ENCODE measurements around the gene ST6GALNAC3.

ST6GALNAC3 gene

DNA sequence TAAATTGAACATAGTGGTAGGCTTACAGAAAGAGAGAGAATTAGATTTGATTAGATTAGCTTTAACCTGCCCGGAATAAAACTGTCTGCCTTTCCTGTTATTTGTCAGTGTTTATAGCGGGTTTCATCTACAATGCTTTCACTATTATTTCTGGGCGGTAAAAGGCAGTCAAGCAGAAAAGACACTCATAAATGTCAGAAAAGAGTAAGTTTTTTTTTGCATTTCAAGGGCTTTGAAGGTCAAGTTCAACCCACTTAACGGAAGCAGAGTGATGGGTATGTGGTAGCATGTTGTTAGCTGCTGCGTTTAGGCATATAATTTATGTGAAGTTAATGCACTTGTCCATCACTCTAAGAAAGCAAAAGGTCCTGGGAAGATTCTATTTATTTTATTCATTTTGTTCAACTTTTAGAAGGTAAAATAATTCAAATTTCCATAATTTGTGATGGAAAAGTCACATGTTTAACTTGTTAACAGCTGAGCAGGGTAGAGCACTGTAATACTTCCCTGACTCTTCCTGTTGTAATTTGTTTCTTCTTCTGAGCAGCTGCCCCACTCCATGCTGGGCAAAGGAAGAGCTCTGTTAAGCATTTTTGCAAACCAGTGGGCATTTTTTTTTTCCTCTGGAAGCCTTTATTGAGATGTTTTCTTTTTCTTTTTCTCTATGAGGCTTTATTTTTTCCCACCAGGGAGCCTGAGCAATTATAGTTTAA is 220.1 kb downstream of the ST6GALNAC3 start:
- no peak overlapping the region for H3K27ac ChIP-seq (ENCODE audit: low read depth, low read length)
- no peaks in the 10 kb centered on the region for H3K36me3 ChIP-seq (ENCODE audit: control insufficient read depth, insufficient read depth, low read length)
- no peak overlapping the region for H3K9ac ChIP-seq (ENCODE audit: low read length)
- no peaks in the 10 kb centered on the region for H3K27me3 ChIP-seq (ENCODE audit: control insufficient read depth, insufficient read depth, low read length)
- H3K4me1 ChIP-seq (ENCODE audit: control insufficient read depth, insufficient read depth, low read length): peaks cover 35% of the 10 kb centered on the region
- H3K4me3 ChIP-seq (ENCODE audit: low read depth, low read length): no peak overlapping the region
- H3K9me3 ChIP-seq (ENCODE audit: control insufficient read depth, insufficient read depth, low read depth, low read length): no peaks in the 10 kb centered on the region

DNA sequence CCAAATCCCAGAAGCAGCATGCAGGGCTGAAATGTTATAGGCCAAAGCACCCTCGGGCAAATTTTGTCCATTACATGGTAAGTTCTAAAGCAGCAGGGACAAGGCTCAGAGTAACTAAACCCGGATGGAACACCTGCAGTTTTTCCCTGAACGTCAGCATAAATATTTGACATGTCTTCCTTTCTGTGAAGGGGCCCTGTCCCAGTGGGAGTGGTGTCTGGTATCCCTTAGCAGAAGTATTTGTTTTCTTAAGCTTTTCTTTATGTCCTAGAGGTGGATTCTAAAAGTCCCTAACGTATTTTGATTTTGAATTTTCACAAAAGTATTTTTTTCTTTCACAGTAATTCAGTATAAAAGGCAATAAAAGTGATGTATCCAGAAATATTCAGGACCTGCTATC is 223.9 kb downstream of the ST6GALNAC3 start:
- Histone ChIP-seq H3K4me1 (ENCODE audit: control insufficient read depth, insufficient read depth, low read length) (peaks cover 25% of the 10 kb centered on the region), H3K9ac (ENCODE audit: low read length) (no peak overlapping the region), H3K4me3 (ENCODE audit: low read depth, low read length) (no peak overlapping the region), H3K27me3 (ENCODE audit: control insufficient read depth, insufficient read depth, low read length) (no peaks in the 10 kb centered on the region), H3K27ac (ENCODE audit: low read depth, low read length) (no peak overlapping the region), H3K9me3 (ENCODE audit: control insufficient read depth, insufficient read depth, low read depth, low read length) (no peaks in the 10 kb centered on the region), H3K36me3 (ENCODE audit: control insufficient read depth, insufficient read depth, low read length) (no peaks in the 10 kb centered on the region)

DNA sequence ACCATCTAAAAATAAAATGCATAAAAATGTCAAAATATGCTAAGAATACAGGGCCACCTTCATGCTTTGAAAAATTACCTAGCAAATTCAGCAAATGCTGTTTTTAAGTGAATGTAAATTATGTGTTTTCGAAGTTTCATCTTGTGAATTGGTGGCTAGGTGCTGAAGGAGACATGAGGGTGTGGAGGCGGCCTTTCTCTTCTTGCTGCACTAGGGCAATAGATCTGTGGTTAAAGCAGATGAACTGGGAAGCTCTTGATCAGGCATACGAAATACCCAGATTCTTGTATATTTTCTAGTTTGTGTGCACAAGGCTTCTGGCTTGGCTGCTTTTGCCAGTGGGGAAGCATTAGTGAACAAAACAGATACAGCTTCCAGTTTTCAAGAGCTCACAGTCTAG is 224.5 kb downstream of the ST6GALNAC3 start:
- Histone ChIP-seq H3K4me1 (ENCODE audit: control insufficient read depth, insufficient read depth, low read length) (peaks cover 25% of the 10 kb centered on the region), H3K9me3 (ENCODE audit: control insufficient read depth, insufficient read depth, low read depth, low read length) (no peaks in the 10 kb centered on the region), H3K36me3 (ENCODE audit: control insufficient read depth, insufficient read depth, low read length) (no peaks in the 10 kb centered on the region), H3K27me3 (ENCODE audit: control insufficient read depth, insufficient read depth, low read length) (no peaks in the 10 kb centered on the region), H3K27ac (ENCODE audit: low read depth, low read length) (no peak overlapping the region), H3K4me3 (ENCODE audit: low read depth, low read length) (no peak overlapping the region), H3K9ac (ENCODE audit: low read length) (no peak overlapping the region)

DNA sequence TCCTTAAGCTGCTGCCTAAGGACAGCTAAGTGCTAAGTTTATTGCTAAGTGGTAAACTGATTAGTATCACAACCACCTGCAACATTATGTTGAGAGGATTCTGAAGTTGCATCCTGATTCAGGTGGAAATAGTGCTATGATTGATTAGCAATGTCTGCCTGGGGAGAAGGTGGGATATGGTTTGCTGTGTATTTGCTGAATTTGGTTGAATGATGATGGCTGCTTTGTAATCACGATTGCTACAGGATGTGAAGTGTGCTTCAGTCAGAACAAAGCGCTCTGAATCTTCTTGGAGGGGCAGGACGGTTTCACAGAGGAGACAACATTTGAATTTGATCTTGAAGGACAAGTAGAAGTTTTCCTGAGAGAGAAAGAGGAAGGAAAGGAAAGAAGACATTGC is 226.0 kb downstream of the ST6GALNAC3 start:
- Histone ChIP-seq H3K27ac (ENCODE audit: low read depth, low read length) (no peak overlapping the region), H3K4me3 (ENCODE audit: low read depth, low read length) (no peak overlapping the region), H3K9me3 (ENCODE audit: control insufficient read depth, insufficient read depth, low read depth, low read length) (no peaks in the 10 kb centered on the region), H3K4me1 (ENCODE audit: control insufficient read depth, insufficient read depth, low read length) (peaks cover 14% of the 10 kb centered on the region), H3K27me3 (ENCODE audit: control insufficient read depth, insufficient read depth, low read length) (no peaks in the 10 kb centered on the region), H3K36me3 (ENCODE audit: control insufficient read depth, insufficient read depth, low read length) (no peaks in the 10 kb centered on the region), H3K9ac (ENCODE audit: low read length) (no peak overlapping the region)

DNA sequence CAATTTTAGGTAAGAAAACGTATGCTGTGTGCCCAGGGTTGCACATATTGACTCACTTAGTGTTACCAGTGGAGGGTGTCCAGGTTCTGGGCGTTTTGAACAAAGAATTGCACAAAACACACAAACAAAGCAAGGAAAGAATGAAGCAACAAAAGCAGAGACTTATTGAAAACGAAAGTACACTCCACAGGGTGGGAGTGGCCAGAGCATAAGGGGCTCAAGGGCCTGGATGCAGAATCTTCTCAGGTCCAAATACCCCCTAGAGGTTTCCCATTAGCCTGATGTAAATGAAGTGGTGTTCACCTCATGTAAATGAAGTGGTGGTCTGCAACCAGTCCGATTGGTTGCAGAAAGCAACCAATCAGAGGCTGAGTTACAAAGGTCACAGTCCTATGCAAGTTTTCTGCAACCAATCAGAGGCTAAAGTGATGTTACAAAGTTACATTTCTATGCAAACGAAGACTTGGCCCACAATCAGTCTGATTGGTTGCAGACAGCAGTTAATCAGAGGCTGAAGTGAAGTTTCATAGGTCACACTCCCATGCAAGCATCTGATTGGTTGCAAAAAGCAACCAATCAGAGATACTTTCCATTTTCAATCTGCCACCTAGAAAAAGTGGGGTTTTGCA is 228.3 kb downstream of the ST6GALNAC3 start:
- Histone ChIP-seq H3K36me3 (ENCODE audit: control insufficient read depth, insufficient read depth, low read length) (no peaks in the 10 kb centered on the region), H3K27ac (ENCODE audit: low read depth, low read length) (no peak overlapping the region), H3K9me3 (ENCODE audit: control insufficient read depth, insufficient read depth, low read depth, low read length) (no peaks in the 10 kb centered on the region), H3K9ac (ENCODE audit: low read length) (no peak overlapping the region), H3K4me3 (ENCODE audit: low read depth, low read length) (no peak overlapping the region), H3K27me3 (ENCODE audit: control insufficient read depth, insufficient read depth, low read length) (no peaks in the 10 kb centered on the region), H3K4me1 (ENCODE audit: control insufficient read depth, insufficient read depth, low read length) (peaks cover 5% of the 10 kb centered on the region)

DNA sequence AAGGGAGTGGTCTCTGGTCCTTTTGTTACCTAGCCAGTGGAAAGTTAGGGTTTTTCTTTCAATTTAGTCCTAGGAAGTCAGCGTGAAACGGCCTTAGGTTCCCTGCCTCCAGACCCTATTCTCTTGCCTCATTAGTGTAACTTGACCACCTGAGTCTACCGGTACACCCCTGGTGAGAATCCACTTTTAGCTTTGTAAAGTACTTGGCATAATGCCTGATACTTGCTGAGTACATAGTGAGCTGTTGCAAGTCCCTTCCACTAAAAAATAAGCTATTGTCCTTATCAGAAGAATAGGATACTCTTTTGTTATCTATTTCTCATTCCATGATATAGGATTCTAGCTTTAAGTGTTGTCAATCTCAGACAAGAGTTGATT is 228.8 kb downstream of the ST6GALNAC3 start:
- no peak overlapping the region for H3K27ac ChIP-seq (ENCODE audit: low read depth, low read length)
- H3K27me3 ChIP-seq (ENCODE audit: control insufficient read depth, insufficient read depth, low read length): no peaks in the 10 kb centered on the region
- no peaks in the 10 kb centered on the region for H3K9me3 ChIP-seq (ENCODE audit: control insufficient read depth, insufficient read depth, low read depth, low read length)
- H3K36me3 ChIP-seq (ENCODE audit: control insufficient read depth, insufficient read depth, low read length): no peaks in the 10 kb centered on the region
- H3K4me3 ChIP-seq (ENCODE audit: low read depth, low read length): no peak overlapping the region
- H3K9ac ChIP-seq (ENCODE audit: low read length): no peak overlapping the region
- peaks cover 4% of the 10 kb centered on the region for H3K4me1 ChIP-seq (ENCODE audit: control insufficient read depth, insufficient read depth, low read length)

DNA sequence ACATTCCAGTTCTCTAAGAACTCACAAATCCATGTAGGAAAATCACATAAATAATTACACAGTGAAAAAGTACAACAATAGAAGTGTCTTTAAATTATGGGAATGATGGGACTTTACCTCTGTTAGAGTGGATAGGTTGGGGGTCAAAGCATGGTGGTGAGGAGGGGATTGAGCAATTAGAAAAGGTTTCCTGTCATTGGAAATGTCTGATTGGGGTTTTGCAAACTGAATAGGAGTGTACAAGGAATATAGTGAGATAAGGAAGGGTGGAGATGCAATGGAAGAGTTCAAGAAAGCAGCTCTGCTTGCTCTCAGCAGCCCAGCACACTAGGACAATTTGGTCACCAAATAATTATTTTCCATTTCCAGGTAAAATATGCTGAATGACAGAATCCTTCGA is 238.8 kb downstream of the ST6GALNAC3 start:
- Histone ChIP-seq H3K27me3 (ENCODE audit: control insufficient read depth, insufficient read depth, low read length) (no peaks in the 10 kb centered on the region), H3K4me3 (ENCODE audit: low read depth, low read length) (no peak overlapping the region), H3K9ac (ENCODE audit: low read length) (no peak overlapping the region), H3K9me3 (ENCODE audit: control insufficient read depth, insufficient read depth, low read depth, low read length) (no peaks in the 10 kb centered on the region), H3K4me1 (ENCODE audit: control insufficient read depth, insufficient read depth, low read length) (peaks cover 3% of the 10 kb centered on the region; the same call in 1 of the 2 replicates), H3K36me3 (ENCODE audit: control insufficient read depth, insufficient read depth, low read length) (no peaks in the 10 kb centered on the region), H3K27ac (ENCODE audit: low read depth, low read length) (no peak overlapping the region)

DNA sequence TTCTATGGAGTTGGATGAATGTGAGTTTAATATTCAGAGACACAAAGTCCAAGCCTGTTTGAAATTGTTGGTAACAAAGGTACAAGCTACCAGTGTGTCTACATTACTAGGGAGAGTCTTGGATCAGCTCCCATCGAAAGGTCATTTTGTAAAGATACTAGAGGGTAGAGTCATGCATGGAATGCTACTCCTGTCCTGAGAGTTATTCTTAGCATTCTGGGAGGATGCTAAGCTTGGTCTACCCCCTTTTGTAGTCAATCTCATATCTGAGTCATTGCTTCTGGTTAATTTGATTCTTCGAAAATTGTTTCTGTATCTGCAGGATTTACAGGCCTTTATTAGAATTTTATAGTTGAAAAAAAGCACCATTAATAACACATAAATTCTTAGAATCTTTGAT is 240.2 kb downstream of the ST6GALNAC3 start:
- H3K9me3 ChIP-seq (ENCODE audit: control insufficient read depth, insufficient read depth, low read depth, low read length): no peaks in the 10 kb centered on the region
- H3K27me3 ChIP-seq (ENCODE audit: control insufficient read depth, insufficient read depth, low read length): no peaks in the 10 kb centered on the region
- no peak overlapping the region for H3K4me3 ChIP-seq (ENCODE audit: low read depth, low read length)
- H3K9ac ChIP-seq (ENCODE audit: low read length): no peak overlapping the region
- H3K4me1 ChIP-seq (ENCODE audit: control insufficient read depth, insufficient read depth, low read length): peaks cover 6% of the 10 kb centered on the region; the same call in 1 of the 2 replicates
- H3K36me3 ChIP-seq (ENCODE audit: control insufficient read depth, insufficient read depth, low read length): no peaks in the 10 kb centered on the region
- H3K27ac ChIP-seq (ENCODE audit: low read depth, low read length): no peak overlapping the region

DNA sequence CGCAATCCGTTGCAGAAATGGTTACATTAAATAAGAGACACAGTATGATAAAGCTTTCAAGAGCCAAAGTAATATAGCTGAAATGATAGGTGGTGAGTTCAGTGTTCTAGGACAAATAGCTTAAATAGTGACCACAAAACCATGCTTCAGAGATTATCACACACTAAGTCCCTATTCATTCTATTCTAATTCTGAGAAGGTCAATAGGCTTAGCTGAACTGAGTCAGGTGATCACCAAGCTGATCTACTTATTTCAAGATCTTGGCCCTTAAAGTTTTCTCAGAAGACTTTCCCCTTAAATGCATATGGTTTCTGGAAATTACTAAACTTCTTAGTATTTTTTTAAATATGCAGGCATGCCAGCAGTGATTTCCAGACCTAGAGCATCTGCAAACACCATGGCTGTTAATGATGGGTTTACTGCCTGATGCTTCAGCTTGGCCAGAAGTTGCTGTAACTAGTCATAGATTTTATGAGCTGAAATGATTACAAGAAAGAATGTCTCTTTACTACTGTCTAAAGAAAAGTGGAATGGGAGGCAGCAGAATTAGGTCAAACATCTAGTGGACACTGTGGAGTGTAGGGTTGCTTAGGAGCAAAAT is 242.9 kb downstream of the ST6GALNAC3 start:
- Histone ChIP-seq H3K4me1 (ENCODE audit: control insufficient read depth, insufficient read depth, low read length) (peaks cover 6% of the 10 kb centered on the region; the same call in 1 of the 2 replicates), H3K27ac (ENCODE audit: low read depth, low read length) (no peak overlapping the region), H3K27me3 (ENCODE audit: control insufficient read depth, insufficient read depth, low read length) (no peaks in the 10 kb centered on the region), H3K9me3 (ENCODE audit: control insufficient read depth, insufficient read depth, low read depth, low read length) (no peaks in the 10 kb centered on the region), H3K4me3 (ENCODE audit: low read depth, low read length) (no peak overlapping the region), H3K36me3 (ENCODE audit: control insufficient read depth, insufficient read depth, low read length) (no peaks in the 10 kb centered on the region), H3K9ac (ENCODE audit: low read length) (no peak overlapping the region)

DNA sequence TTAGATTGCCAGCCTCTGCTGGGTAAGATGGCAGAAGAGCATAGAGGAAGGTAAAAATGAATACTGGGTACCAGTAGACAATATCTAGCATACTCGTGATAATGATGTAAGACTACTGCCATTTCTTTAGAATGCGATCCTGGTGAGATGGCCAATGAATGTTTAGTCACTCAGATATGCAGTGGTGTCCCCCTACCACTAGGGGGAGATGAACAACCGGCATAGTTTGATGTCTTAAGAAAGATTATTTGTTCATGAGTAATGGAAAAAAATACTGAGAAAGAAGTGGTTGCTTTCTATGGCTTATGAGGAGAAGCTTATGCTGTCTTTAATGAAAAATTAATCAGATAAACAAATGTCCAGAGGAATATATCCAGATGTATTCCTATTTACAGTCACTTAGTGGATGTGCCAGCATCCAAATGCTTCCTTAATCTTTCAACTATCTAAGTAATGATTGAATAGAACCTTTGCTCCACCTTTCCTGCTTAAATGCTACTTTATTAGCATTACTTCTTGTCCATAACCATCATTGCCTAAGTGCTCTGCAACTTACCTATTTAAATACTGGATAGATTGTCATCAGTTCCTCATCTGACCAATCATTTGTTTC is 256.6 kb downstream of the ST6GALNAC3 start:
- no peaks in the 10 kb centered on the region for H3K9me3 ChIP-seq (ENCODE audit: control insufficient read depth, insufficient read depth, low read depth, low read length)
- H3K4me3 ChIP-seq (ENCODE audit: low read depth, low read length): no peak overlapping the region
- H3K4me1 ChIP-seq (ENCODE audit: control insufficient read depth, insufficient read depth, low read length): peaks cover 3% of the 10 kb centered on the region; the same call in 1 of the 2 replicates
- no peaks in the 10 kb centered on the region for H3K36me3 ChIP-seq (ENCODE audit: control insufficient read depth, insufficient read depth, low read length)
- no peak overlapping the region for H3K27ac ChIP-seq (ENCODE audit: low read depth, low read length)
- no peaks in the 10 kb centered on the region for H3K27me3 ChIP-seq (ENCODE audit: control insufficient read depth, insufficient read depth, low read length)
- H3K9ac ChIP-seq (ENCODE audit: low read length): no peak overlapping the region

DNA sequence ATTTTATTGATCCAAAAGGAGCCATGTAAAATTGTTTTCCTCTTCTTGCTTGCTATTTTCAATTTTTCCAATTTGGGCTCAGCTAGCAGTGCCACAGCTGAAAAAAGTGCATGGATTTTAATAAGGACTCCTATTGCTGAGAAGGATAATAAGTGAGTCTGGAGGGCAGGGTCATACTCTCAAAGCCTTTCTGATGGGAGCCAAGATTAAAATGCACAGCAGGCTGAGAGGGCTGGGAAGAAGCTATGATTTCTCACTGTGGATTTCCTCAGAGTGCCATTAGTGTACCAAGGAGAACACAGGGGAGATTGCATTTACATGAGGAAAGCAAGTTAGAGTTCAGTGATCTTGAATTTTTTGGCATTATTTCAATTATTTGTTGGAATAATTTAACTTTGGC is 261.3 kb downstream of the ST6GALNAC3 start:
- H3K27ac ChIP-seq (ENCODE audit: low read depth, low read length): no peak overlapping the region
- no peaks in the 10 kb centered on the region for H3K36me3 ChIP-seq (ENCODE audit: control insufficient read depth, insufficient read depth, low read length)
- peaks cover 7% of the 10 kb centered on the region; the same call in 1 of the 2 replicates for H3K4me1 ChIP-seq (ENCODE audit: control insufficient read depth, insufficient read depth, low read length)
- no peaks in the 10 kb centered on the region for H3K27me3 ChIP-seq (ENCODE audit: control insufficient read depth, insufficient read depth, low read length)
- no peak overlapping the region for H3K9ac ChIP-seq (ENCODE audit: low read length)
- no peak overlapping the region for H3K4me3 ChIP-seq (ENCODE audit: low read depth, low read length)
- H3K9me3 ChIP-seq (ENCODE audit: control insufficient read depth, insufficient read depth, low read depth, low read length): no peaks in the 10 kb centered on the region

Measured in HUES6 (cell line).